B cell (primary cell): ENCODE data around the gene HCK. TPM values are rescaled to one million over a fixed set of nuclear protein-coding genes. Genes with fewer than 3 reads are reported as not detected.

Experiments
- ATAC-seq: fragments of 200-7000 bp; cut with Tn5 transposase; one replicate; pipeline ENCODE4 v1.10.0; 2021; ENCODE audit warnings: low read depth, mild to moderate bottlenecking, moderate number of reproducible peaks, moderate library complexity
- CTCF ChIA-PET: fragments of 350-600 bp; sonication (Branson Sonifier 250); formaldehyde crosslinking; loops from one replicate; lab custom pipeline; 2021; ENCODE audit warnings: antibody characterized with exemption, inconsistent platforms; lab: Charles Lee
- POLR2A ChIA-PET: fragments of 350-600 bp; sonication (Branson Sonifier 250); formaldehyde crosslinking; loops from one replicate; lab custom pipeline; 2021; ENCODE audit warnings: antibody characterized with exemption; lab: Charles Lee
- DNase-seq: peaks from one replicate; pipeline ENCODE4 v3.0.0; 2013
- H2AFZ ChIP-seq: 2 replicates; pipeline ENCODE4 v1.6.1; 2012; ENCODE audit warnings: mild to moderate bottlenecking, low read depth, low read length; ENCODE audit not compliant: insufficient read depth, poor library complexity, severe bottlenecking
- H3K27ac ChIP-seq, 2 donors: 1 replicate in 1 of 2; 2 replicates in 1 of 2; pipeline ENCODE4 v1.5.1; 2012 to 2013; ENCODE audit warnings: low read length in 2 of 2, mild to moderate bottlenecking in 2 of 2, moderate library complexity in 1 of 2
- H3K27me3 ChIP-seq, 4 experiments: fragments of 200-600 bp in 1 of 4; sonication (generic) in 1 of 4; replicated peaks in 1 of 4; 1 replicate in 2 of 4; 2 replicates in 2 of 4; pipeline versions ENCODE4 v1.6.1 to v1.7.0; 2013 to 2016; ENCODE audit warnings: low read length in 3 of 4, mild to moderate bottlenecking in 2 of 4, mixed read lengths in 1 of 4, moderate library complexity in 1 of 4; ENCODE audit not compliant: insufficient read depth in 4 of 4, control insufficient read depth in 3 of 4; ENCODE audit errors: control extremely low read depth in 1 of 4
- H3K36me3 ChIP-seq, 2 experiments: replicated peaks in 1 of 2; 1 replicate in 1 of 2; 2 replicates in 1 of 2; pipeline versions ENCODE4 v1.6.1 to v1.7.1; 2013; ENCODE audit warnings: low read length in 1 of 2; ENCODE audit not compliant: insufficient read depth in 2 of 2, control insufficient read depth in 1 of 2; ENCODE audit errors: control extremely low read depth in 1 of 2, extremely low read depth in 1 of 2
- H3K4me1 ChIP-seq, 2 donors: fragments of 200-600 bp in 1 of 2; sonication (generic) in 1 of 2; 1 replicate in 1 of 2; 2 replicates in 1 of 2; pipeline versions ENCODE4 v1.5.1 to v1.6.1; 2013 to 2017; ENCODE audit warnings: low read length in 2 of 2; ENCODE audit not compliant: control insufficient read depth in 2 of 2, insufficient read depth in 2 of 2
- H3K4me2 ChIP-seq: replicated peaks from 2 replicates; pipeline ENCODE3; 2012; ENCODE audit warnings: mild to moderate bottlenecking, low read depth, low read length; ENCODE audit not compliant: poor library complexity, severe bottlenecking
- H3K4me3 ChIP-seq, 5 experiments: fragments of 200-600 bp in 1 of 5; sonication (generic) in 1 of 5; 1 replicate in 3 of 5; 2 replicates in 2 of 5; pipeline versions ENCODE4 v1.5.1 to v1.7.0; 2011 to 2016; ENCODE audit warnings: low read length in 4 of 5, mild to moderate bottlenecking in 4 of 5, low read depth in 2 of 5, control low read depth in 1 of 5, moderate library complexity in 1 of 5; ENCODE audit not compliant: insufficient read depth in 1 of 5; ENCODE audit errors: control extremely low read depth in 1 of 5, extremely low read depth in 1 of 5
- H3K79me2 ChIP-seq: fragments of 200-600 bp; sonication (generic); one replicate; pipeline ENCODE4 v1.6.0; 2016; ENCODE audit warnings: low read length; ENCODE audit not compliant: control insufficient read depth, insufficient read depth
- H3K9ac ChIP-seq: fragments of 200-600 bp; sonication (generic); 2 replicates; pipeline ENCODE4 v1.6.1; 2017; ENCODE audit warnings: mild to moderate bottlenecking, low read length, moderate library complexity
- H3K9me3 ChIP-seq, 3 donors: one replicate each; pipeline versions ENCODE4 v1.6.1 to v1.7.1; 2013; ENCODE audit warnings: low read length in 2 of 3; ENCODE audit not compliant: control insufficient read depth in 2 of 3, insufficient read depth in 1 of 3; ENCODE audit errors: control extremely low read depth in 1 of 3
- H4K20me1 ChIP-seq: 2 replicates; pipeline ENCODE4 v1.6.0; 2012; ENCODE audit warnings: mild to moderate bottlenecking, low read length; ENCODE audit not compliant: insufficient read depth, control insufficient read depth, poor library complexity, severe bottlenecking
- H3K27ac Mint-ChIP-seq: one replicate; pipeline ENCODE4 v1.8.0; 2021; ENCODE audit warnings: mixed read lengths
- H3K27me3 Mint-ChIP-seq: one replicate; pipeline ENCODE4 v1.8.0; 2021; ENCODE audit warnings: mixed read lengths
- H3K4me1 Mint-ChIP-seq: one replicate; pipeline ENCODE4 v1.8.0; 2021; ENCODE audit warnings: mixed read lengths
- H3K4me3 Mint-ChIP-seq: one replicate; pipeline ENCODE4 v1.8.0; 2021; ENCODE audit warnings: mixed read lengths
- H3K9me3 Mint-ChIP-seq: one replicate; pipeline ENCODE4 v1.8.0; 2022; ENCODE audit warnings: mixed read lengths; ENCODE audit not compliant: insufficient read depth
- EZH2 ChIP-seq: IDR thresholded peaks from 2 replicates; pipeline ENCODE4 v1.6.1; 2012; ENCODE audit warnings: borderline replicate concordance, low read depth, mild to moderate bottlenecking, moderate library complexity, low read length; ENCODE audit not compliant: insufficient read depth, poor library complexity, severe bottlenecking
- WGBS: methylation state at CpG from one replicate; pipeline ENCODE4 v1.1.5; 2013; ENCODE audit warnings: missing lambda C conversion rate; ENCODE audit not compliant: insufficient coverage; 5-methylcytosine and 5-hydroxymethylcytosine counted together
- intact Hi-C: fragments of 100-400 bp; cut with micrococcal nuclease; formaldehyde crosslinking; loops from one replicate; pipeline ENCODE4 v1.10.0; 2022
- polyA plus RNA-seq: library from polyadenylated mRNA; depleted of rRNA; stranded (reverse); fragments of >200 nt; gene quantifications from 2 replicates; pipeline ENCODE4 v1.2.3, GENCODE V29; 2012
- total RNA-seq, 2 donors: library from RNA; stranded (reverse); fragments of 120-200 nt in 1 of 2; gene quantifications; 1 replicate in 1 of 2; 2 replicates in 1 of 2; pipeline versions ENCODE4 v1.2.3 to v1.2.4, GENCODE V29; 2013 to 2022
- TF ChIP-seq, protein P1 (sequence below): fragments of 200-600 bp; IDR thresholded peaks from one replicate; pipeline ENCODE4 v1.8.0; 2022; ENCODE audit warnings: antibody characterized with exemption, mild to moderate bottlenecking

Gene HCK
- total and polyA plus RNA-seq, 2 donors (not counting 1 experiment from before 2014, with no cell fraction given) = 33.3 to 48.6 TPM

- Mint-ChIP-seq H3K4me1 (peaks cover 57% of the 10 kb centered on the region), H3K27me3 (no peaks in the 10 kb centered on the region), H3K27ac (no peak overlapping the region), H3K4me3 (no peak overlapping the region), H3K9me3 (no peaks in the 10 kb centered on the region)
- TF ChIP-seq EZH2 = no peak
- TF ChIP-seq, protein P1, sequence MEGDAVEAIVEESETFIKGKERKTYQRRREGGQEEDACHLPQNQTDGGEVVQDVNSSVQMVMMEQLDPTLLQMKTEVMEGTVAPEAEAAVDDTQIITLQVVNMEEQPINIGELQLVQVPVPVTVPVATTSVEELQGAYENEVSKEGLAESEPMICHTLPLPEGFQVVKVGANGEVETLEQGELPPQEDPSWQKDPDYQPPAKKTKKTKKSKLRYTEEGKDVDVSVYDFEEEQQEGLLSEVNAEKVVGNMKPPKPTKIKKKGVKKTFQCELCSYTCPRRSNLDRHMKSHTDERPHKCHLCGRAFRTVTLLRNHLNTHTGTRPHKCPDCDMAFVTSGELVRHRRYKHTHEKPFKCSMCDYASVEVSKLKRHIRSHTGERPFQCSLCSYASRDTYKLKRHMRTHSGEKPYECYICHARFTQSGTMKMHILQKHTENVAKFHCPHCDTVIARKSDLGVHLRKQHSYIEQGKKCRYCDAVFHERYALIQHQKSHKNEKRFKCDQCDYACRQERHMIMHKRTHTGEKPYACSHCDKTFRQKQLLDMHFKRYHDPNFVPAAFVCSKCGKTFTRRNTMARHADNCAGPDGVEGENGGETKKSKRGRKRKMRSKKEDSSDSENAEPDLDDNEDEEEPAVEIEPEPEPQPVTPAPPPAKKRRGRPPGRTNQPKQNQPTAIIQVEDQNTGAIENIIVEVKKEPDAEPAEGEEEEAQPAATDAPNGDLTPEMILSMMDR = no peak
- DNase-seq (no peak), ATAC-seq (no peak)
- Histone ChIP-seq H3K27ac (no peak overlapping the region), H2AFZ (no peak overlapping the region), H3K9me3 (no peaks in the 10 kb centered on the region), H4K20me1 (peaks cover 49% of the 10 kb centered on the region), H3K79me2 (peaks cover 85% of the 10 kb centered on the region), H3K9ac (no peak overlapping the region), H3K4me1 (peaks cover 12 to 16% of the 10 kb centered on the region in 2 donors), H3K27me3 (no peaks in the 10 kb centered on the region), H3K4me2 (no peak overlapping the region), H3K4me3 (no peak overlapping the region), H3K36me3 (peaks cover 0 to 2% of the 10 kb centered on the region in 2 experiments)
- CTCF ChIA-PET = no interaction called here
- 70% methylated on average over 3 of the region's 5 CpGs for WGBS
- intact Hi-C loops = no loop called here
- POLR2A ChIA-PET = no interaction called here
These were observed 60.8 kb downstream of the HCK start for GRCh38 chr20:32112841-32113240.

DNA sequence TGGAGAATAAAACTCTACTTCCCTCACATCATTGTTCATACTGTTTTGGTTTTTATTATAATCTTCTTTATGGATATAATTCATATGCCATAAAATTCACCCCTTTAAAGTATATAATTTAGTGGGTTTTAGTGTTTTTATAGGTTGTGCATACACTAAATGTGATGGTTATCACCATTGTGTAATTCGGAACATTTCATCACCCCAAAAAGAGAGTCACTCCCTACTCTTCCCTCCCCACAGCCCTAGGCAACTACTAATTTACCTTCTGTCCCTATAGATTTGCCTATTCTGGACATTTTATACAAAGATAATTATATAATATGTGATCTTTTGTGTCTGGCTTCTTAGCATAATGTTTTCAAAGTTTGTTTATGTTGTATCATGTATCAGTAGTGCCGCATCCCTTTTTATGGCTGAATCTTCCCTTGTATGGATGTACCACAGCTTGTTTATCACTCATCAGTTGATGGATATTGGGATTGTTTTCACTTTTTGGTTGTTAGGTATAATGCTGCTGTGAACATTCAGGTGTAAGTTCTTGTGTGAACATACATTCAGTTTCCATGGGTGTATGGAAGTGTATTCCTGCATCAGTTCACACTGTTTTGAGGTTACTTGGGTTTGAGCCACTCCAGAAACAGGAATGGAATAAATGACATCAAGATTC lies 61.7 kb downstream of the HCK start:
- Histone ChIP-seq H3K9me3 (no peaks in the 10 kb centered on the region), H3K27me3 (no peaks in the 10 kb centered on the region), H3K4me2 (no peak overlapping the region), H3K36me3 (peaks cover 0 to 3% of the 10 kb centered on the region in 2 experiments), H3K4me3 (no peak overlapping the region), H4K20me1 (peaks cover 53% of the 10 kb centered on the region), H2AFZ (no peak overlapping the region), H3K27ac (no peak overlapping the region), H3K9ac (no peak overlapping the region), H3K79me2 (peaks cover 91% of the 10 kb centered on the region), H3K4me1 (peaks cover 12 to 16% of the 10 kb centered on the region in 2 donors)
- 100% methylated on average over 1 of the region's 2 CpGs for WGBS
- no peak overlapping the region for H3K27ac Mint-ChIP-seq
- no peak overlapping the region for H3K4me3 Mint-ChIP-seq
- DNase-seq = no peak
- H3K27me3 Mint-ChIP-seq = no peaks in the 10 kb centered on the region
- intact Hi-C loops = no loop called here
- ATAC-seq = no peak
- CTCF ChIA-PET = no interaction called here
- TF ChIP-seq, protein P1 = no peak
- H3K4me1 Mint-ChIP-seq = peaks cover 59% of the 10 kb centered on the region
- POLR2A ChIA-PET = no interaction called here
- H3K9me3 Mint-ChIP-seq = no peaks in the 10 kb centered on the region
